ENCODE results near the gene CDH15. TPM values are rescaled to one million over a fixed set of nuclear protein-coding genes. Genes with fewer than 3 reads are reported as not detected.
A peak's percentile ranks its signal among the peaks of the same experiment; 100 is the strongest.

Gene CDH15
- total and polyA plus RNA-seq, 9 donors: 0.10 to 0.45 (median 0.30) TPM; not detected in 5

- TF ChIP-seq EP300 (IDR thresholded peaks at IDR 0.05): no peak
- TF ChIP-seq POLR2A (IDR thresholded peaks at IDR 0.05): no peak
- TF ChIP-seq CTCF (IDR thresholded peaks at IDR 0.05): no peak
- 96 to 99% (median 98%) methylated on average over 1 of the region's 1 CpG for WGBS, 3 donors
- no peaks in the 10 kb centered on the region for H3K9me3 ChIP-seq
- DNase-seq: no peak
- no peaks in the 10 kb centered on the region for H3K36me3 ChIP-seq
- H3K4me3 ChIP-seq: no peak overlapping the region
- H3K4me1 ChIP-seq (ENCODE audit: insufficient read depth): no peaks in the 10 kb centered on the region
- H3K27me3 ChIP-seq: no peaks in the 10 kb centered on the region
- intact Hi-C loops (cut with DNase I): no loop called here
- H3K27ac ChIP-seq: no peak overlapping the region
These were observed 42.2 kb upstream of the CDH15 start for GRCh38 chr16:89129378-89129777.

DNA sequence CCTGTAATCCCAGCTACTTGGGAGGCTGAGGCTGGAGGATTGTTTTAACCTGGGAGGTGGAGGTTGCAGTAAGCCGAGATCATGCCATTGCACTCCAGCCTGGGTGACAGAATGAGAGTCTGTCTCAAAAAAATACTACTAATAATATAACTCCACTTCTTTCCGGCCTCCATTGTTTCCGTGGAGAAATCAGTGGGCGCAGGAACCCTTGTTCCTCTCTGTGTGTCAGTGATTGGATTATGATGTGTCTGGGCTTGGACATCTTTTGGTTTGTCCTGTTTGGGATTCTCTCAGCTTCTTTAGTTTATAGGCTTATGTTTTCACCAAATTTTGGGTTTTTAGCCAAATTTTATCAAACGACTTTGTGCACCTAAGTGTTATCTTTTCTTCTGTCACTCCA, 41.1 kb upstream of the CDH15 start:
- Histone ChIP-seq H3K9me3 (no peaks in the 10 kb centered on the region), H3K4me1 (ENCODE audit: insufficient read depth) (no peaks in the 10 kb centered on the region), H3K36me3 (no peaks in the 10 kb centered on the region), H3K27ac (no peak overlapping the region), H3K27me3 (no peaks in the 10 kb centered on the region), H3K4me3 (no peak overlapping the region)
- no peak for DNase-seq
- intact Hi-C loops (cut with DNase I): no loop called here
- TF ChIP-seq POLR2A (IDR thresholded peaks at IDR 0.05): no peak
- TF ChIP-seq EP300 (IDR thresholded peaks at IDR 0.05): no peak
- TF ChIP-seq CTCF (IDR thresholded peaks at IDR 0.05): no peak
- 97 to 98% (median 97%) methylated on average over 5 of the region's 5 CpGs for WGBS, 3 donors

DNA sequence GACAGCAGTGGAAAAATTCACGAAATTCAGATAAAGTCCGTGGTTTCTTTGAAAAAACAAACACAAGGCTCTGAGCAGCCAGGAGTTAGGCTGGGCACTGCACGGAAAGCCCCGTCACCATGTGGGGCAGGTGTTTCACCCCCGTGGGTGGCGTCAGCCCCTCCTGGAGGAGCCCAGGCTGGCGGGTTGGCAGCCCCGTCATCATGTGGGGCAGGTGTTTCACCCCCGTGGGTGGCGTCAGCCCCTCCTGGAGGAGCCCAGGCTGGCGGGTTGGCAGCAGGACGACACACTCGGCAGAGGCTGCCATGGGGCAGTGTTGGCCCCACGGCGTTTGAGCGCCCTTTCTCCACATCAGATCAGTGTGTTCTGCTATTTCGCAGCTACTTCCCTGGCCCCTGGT, 39.8 kb upstream of the CDH15 start:
- TF ChIP-seq CTCF (IDR thresholded peaks at IDR 0.05): no peak
- no peak for TF ChIP-seq POLR2A (IDR thresholded peaks at IDR 0.05)
- TF ChIP-seq EP300 (IDR thresholded peaks at IDR 0.05): no peak
- WGBS, 3 donors: 91 to 93% (median 91%) methylated on average over 17 of the region's 17 CpGs
- no peaks in the 10 kb centered on the region for H3K36me3 ChIP-seq
- no peaks in the 10 kb centered on the region for H3K27me3 ChIP-seq
- H3K9me3 ChIP-seq: no peaks in the 10 kb centered on the region
- intact Hi-C loops (cut with DNase I): no loop called here
- no peaks in the 10 kb centered on the region for H3K4me1 ChIP-seq (ENCODE audit: insufficient read depth)
- H3K4me3 ChIP-seq: no peak overlapping the region
- DNase-seq: peak in 2 of 5 donors; percentile 6 to 13
- H3K27ac ChIP-seq: no peak overlapping the region

GRCh38 chr16:89132194-89133005, 39.1 kb upstream of the CDH15 start:
- Histone ChIP-seq H3K27ac (no peak overlapping the region), H3K27me3 (no peaks in the 10 kb centered on the region), H3K4me1 (ENCODE audit: insufficient read depth) (no peaks in the 10 kb centered on the region), H3K4me3 (no peak overlapping the region), H3K36me3 (no peaks in the 10 kb centered on the region), H3K9me3 (no peaks in the 10 kb centered on the region)
- WGBS, 3 donors: 92 to 96% (median 93%) methylated on average over 22 of the region's 22 CpGs
- TF ChIP-seq CTCF (IDR thresholded peaks at IDR 0.05): no peak
- no peak for TF ChIP-seq EP300 (IDR thresholded peaks at IDR 0.05)
- TF ChIP-seq POLR2A (IDR thresholded peaks at IDR 0.05): no peak
- intact Hi-C loops (cut with DNase I): no loop called here
- DNase-seq: peak in 2 of 5 donors; percentile 9 to 25

Data from ovary (tissue), 9 donors.